ENCODE results near the gene MYL12B.
"Not testable (repeated sequence)": the region's sequence is repeated elsewhere in the genome, so short reads cannot be mapped to it uniquely, and the experiment has no call there.

GRCh38 chr18:3315344-3315743 is 53.4 kb downstream of the MYL12B start:
- not testable (repeated sequence) for TF ChIP-seq CTCF (IDR thresholded peaks at IDR 0.05); ZFX (IDR thresholded peaks at IDR 0.05; ENCODE audit: borderline replicate concordance)

All from 22Rv1 (cell line).